LNCAP (cell line): Measurements from ENCODE around the gene ATG9B.

Experiments used
- TF ChIP-seq, protein P1 (sequence below): fragments of 450-650 bp; IDR thresholded peaks from 2 replicates; pipeline ENCODE4 v1.5.1; 2017; ENCODE audit warnings: mild to moderate bottlenecking

The ATG9B gene, protein sequence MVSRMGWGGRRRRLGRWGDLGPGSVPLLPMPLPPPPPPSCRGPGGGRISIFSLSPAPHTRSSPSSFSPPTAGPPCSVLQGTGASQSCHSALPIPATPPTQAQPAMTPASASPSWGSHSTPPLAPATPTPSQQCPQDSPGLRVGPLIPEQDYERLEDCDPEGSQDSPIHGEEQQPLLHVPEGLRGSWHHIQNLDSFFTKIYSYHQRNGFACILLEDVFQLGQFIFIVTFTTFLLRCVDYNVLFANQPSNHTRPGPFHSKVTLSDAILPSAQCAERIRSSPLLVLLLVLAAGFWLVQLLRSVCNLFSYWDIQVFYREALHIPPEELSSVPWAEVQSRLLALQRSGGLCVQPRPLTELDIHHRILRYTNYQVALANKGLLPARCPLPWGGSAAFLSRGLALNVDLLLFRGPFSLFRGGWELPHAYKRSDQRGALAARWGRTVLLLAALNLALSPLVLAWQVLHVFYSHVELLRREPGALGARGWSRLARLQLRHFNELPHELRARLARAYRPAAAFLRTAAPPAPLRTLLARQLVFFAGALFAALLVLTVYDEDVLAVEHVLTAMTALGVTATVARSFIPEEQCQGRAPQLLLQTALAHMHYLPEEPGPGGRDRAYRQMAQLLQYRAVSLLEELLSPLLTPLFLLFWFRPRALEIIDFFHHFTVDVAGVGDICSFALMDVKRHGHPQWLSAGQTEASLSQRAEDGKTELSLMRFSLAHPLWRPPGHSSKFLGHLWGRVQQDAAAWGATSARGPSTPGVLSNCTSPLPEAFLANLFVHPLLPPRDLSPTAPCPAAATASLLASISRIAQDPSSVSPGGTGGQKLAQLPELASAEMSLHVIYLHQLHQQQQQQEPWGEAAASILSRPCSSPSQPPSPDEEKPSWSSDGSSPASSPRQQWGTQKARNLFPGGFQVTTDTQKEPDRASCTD

GRCh38 chr7:151024435-151025056, at the start of gene ATG9B:
Gene ATG9B, minus strand, starts transcription at chr7:151024494. Its CDS starts 71 bp downstream, at chr7:151024423.
- TF ChIP-seq, protein P1, sequence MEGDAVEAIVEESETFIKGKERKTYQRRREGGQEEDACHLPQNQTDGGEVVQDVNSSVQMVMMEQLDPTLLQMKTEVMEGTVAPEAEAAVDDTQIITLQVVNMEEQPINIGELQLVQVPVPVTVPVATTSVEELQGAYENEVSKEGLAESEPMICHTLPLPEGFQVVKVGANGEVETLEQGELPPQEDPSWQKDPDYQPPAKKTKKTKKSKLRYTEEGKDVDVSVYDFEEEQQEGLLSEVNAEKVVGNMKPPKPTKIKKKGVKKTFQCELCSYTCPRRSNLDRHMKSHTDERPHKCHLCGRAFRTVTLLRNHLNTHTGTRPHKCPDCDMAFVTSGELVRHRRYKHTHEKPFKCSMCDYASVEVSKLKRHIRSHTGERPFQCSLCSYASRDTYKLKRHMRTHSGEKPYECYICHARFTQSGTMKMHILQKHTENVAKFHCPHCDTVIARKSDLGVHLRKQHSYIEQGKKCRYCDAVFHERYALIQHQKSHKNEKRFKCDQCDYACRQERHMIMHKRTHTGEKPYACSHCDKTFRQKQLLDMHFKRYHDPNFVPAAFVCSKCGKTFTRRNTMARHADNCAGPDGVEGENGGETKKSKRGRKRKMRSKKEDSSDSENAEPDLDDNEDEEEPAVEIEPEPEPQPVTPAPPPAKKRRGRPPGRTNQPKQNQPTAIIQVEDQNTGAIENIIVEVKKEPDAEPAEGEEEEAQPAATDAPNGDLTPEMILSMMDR: no peak

- TF ChIP-seq, protein P1: no peak
Observed at GRCh38 chr7:151073990-151074389, 49.7 kb upstream of the ATG9B start.

GRCh38 chr7:151071032-151071866, 47.0 kb upstream of the ATG9B start:
- TF ChIP-seq, protein P1: no peak

DNA sequence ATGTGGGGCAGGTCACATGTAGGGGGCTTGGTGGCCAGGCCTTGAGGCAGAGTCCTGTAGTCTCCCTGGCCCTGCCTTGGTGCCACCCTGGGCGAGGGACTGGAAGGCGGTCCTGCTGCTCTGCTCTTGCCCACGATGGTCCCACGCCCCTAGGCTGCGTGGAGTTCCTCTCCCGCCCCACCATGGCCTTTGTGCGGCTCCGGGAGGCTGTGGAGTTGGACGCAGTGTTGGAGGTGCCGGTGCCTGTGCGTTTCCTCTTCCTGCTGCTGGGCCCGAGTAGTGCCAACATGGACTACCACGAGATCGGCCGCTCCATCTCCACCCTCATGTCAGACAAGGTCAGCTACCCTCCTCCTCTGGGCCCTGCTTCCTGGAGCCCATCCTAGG, 46.3 kb upstream of the ATG9B start:
- TF ChIP-seq, protein P1: no peak

- TF ChIP-seq, protein P1: no peak
Observed at GRCh38 chr7:151069841-151070573, 45.7 kb upstream of the ATG9B start.

- TF ChIP-seq, protein P1: no peak
Observed at GRCh38 chr7:151068069-151068773, 43.9 kb upstream of the ATG9B start.
